HG02678 (cell line): Measurements from ENCODE around the gene OGFR.

Source experiments
- ATAC-seq: cut with Tn5 transposase; IDR thresholded peaks from one replicate; pipeline ENCODE4 v1.9.1; 2021; ENCODE audit warnings: mild to moderate bottlenecking, moderate library complexity; ENCODE audit not compliant: unreplicated experiment

The OGFR gene

DNA sequence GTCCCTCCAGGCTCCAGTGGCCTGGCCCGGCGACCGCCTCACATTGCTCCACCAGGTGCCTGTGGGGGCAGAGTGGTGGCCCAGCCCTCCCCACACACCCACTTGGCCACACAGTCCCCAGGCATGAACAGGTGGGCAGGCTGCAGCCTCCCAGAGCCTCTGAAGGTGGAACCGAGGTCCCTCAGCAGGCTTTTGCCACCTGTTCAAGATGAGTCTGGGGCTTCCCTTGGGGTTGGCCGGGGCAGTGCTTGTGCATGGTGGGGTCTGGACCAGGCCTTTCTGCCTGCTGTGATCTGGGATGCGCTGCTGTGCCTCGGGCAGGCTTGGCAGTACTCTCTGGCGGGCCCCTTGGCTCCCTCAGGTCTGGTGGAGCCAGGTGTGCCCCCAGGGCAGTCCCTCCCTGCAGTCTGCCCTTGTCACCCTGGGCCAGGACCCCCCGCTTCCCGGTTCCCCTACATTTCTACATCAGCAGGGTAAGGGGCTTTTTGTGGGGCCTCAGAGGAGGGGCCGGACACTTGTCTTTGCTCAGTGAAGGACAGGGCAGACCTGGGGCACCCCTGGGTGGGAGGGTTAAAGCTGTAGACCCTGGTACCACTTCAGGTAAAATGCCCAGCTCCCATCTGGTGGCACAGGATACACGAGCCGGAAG lies 9.5 kb downstream of the OGFR start:
- no peak for ATAC-seq

DNA sequence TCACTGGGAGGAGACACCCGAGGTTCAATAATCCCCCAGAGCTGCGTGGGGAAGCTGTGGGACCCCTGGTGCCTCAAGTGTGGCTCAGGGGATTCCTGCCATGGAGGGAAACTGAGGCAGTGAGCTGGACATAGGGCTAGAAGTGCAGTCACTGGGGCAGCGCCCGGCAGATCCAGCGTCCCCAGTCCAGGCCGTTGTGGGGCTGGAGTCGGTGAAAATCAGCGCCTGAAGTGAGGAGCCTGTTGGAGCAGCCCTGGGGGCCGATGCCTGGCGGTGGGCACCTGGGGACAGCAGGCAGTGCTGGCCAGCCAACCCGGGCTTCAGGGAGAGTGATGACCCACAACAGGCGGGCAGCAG lies 10.1 kb downstream of the OGFR start:
- ATAC-seq = no peak

DNA sequence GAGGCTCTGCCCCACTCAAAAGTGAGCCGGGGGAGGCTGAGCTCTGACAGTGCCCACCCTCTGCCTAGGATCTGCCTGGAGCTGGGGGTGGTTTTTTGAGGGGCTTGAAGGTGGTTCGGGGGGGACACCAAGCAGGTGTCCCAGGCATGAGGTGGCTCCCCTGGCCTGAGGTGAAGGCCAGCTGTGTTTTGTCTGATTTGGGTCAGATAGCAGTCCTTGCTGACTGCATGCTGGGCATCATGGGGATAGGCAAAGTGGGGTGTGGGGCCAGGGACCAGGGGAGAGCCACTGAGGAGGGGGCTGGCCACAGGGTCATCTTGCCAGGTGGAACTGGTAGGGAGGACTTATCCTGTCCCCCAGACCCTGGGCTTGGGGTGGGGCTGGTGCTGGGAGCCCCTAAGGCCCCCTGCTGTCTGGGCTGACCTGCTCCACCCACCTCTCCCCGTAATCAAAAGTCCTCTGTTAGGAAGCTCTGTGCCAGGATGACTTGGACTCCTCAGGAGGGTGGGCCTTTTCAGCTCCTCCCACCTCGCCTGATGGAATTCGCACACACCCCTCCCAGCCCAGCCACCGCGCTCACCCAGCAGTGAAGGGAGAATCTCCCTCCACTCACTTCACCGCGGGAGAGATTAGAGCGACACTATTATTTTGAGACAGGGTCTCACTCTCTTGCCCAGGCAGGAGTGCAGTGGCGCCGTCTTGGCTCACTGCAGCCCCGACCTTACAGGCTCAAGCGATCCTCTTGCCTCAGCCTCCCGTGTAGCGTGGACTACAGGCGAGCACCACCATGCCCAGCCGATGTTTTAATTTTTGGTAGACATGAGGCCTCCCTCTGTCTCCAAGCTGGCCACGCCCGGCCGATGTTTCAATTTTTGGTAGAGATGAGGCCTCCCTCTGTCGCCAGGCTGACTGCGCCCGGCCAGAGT lies 10.7 kb downstream of the OGFR start:
- no peak for ATAC-seq

DNA sequence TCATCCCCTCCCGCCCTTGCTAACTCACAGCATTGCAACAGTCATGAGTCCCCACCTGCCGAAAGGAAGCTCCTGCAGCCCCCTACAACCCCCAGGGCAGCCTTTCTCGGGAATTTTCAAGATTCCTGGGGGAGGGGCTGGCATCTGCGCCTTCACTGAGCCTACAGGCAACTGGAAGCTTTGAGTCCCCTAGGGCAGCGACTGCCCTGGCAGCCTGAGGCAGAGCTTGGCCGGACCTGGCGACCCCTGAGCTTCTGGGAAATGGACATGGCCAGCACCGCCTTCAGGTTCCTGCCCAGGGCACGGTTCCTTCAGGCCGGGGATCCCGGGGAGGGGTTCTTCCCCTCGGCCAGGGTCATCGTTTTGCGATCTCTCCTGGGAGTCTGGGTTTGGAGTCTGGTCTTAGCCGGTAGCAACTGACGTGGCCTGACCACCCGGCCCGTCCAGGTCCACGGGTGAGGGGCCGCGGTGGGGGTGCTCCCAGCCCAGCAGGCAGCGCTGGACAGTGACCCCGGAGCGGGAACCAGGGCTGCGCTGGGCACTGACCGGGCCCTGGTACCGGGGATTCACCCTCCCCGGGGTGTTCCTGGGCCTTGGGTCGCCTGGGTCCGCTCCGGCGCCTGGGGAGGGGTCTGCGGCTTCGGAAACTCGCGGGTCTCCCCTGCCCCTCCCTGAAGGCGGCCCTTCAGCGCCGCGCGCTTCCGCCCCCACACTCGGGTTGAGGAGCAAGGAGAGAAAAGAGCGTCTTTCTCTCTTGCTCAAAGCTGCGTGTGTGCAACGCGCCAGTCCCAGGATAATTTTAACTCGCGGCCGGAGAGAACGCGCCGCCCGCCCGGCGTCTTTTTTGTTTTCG lies 11.6 kb downstream of the OGFR start:
- ATAC-seq = no peak

DNA sequence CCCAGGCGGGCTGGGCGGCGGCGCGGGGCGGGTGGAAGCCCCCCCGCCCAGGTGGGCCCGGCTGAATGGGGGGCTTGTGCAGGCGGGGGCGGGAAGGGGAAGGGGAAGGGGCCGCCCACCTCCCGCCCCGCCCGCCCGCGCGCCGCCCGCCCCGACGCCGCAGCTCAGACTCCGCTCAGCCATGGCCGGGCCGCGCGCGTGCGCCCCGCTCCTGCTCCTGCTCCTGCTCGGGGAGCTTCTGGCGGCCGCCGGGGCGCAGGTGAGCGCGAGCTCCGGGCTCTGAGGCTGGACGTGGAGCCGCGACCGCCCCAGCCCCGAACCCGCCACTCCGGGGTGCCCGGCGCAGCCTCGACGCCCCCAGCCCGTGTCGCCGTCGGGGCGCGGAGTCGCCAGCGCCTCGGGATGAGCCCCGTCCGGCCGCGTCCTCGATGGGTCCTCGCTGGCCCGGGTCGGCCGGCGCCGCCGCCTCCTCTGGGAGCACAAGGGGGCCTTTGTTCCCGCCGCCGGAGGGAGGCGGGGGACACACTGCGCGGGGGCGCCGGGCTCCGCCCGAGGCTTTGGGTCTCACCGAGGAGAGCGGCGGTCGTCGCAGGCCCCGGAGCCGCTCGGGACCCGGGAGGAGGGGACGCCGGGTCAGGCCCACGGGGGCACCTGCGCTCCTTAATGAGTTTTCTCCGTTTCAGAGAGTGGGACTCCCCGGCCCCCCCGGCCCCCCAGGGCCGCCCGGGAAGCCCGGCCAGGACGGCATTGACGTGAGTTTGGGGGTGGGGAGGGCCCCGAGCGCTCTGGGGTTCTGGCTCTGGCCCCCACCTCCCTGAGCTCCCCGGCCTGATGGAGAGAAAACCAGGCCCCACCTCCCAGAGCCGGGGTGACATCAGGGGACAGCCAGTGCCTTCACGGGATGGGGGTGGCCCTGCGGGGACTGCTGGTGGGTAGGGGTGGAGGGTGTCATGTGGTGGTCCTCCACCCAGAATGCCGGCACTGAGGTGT lies 12.5 kb downstream of the OGFR start, which contains the start of gene COL9A3:
COL9A3 (plus strand) TSS at position 167 of the 990 bp plus-strand sequence; CDS start at position 182, 15 bp downstream.
- ATAC-seq = no peak

DNA sequence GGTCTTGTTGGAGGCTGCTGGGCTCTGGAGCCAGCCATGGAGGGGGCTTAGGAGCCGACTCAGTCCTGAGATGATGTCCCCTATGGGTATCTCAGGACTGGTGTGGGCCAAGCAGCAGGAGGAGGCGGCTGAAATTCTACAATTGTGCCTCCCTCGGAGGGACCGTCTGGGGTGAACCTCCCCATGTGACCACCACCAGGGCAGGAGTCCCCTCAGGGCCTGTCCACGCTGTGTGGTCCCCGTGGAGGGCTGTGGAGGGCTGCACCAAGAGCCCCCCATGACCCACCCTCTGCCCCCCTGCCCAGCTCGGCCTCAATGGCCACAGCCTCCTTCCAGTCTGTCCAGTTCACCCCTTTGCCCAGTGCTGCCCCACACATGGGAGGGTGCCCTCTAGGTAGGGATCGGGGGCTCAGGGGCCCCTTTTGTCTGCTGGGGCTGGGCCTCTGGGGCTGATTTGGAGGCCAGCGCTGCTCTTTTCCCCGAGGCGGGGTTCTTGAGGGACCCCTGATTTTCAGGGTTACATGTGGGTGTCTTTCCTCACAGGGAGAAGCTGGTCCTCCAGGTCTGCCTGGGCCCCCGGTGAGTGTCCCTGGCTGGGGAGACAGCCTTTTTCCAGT lies 13.4 kb downstream of the OGFR start:
- ATAC-seq = no peak

DNA sequence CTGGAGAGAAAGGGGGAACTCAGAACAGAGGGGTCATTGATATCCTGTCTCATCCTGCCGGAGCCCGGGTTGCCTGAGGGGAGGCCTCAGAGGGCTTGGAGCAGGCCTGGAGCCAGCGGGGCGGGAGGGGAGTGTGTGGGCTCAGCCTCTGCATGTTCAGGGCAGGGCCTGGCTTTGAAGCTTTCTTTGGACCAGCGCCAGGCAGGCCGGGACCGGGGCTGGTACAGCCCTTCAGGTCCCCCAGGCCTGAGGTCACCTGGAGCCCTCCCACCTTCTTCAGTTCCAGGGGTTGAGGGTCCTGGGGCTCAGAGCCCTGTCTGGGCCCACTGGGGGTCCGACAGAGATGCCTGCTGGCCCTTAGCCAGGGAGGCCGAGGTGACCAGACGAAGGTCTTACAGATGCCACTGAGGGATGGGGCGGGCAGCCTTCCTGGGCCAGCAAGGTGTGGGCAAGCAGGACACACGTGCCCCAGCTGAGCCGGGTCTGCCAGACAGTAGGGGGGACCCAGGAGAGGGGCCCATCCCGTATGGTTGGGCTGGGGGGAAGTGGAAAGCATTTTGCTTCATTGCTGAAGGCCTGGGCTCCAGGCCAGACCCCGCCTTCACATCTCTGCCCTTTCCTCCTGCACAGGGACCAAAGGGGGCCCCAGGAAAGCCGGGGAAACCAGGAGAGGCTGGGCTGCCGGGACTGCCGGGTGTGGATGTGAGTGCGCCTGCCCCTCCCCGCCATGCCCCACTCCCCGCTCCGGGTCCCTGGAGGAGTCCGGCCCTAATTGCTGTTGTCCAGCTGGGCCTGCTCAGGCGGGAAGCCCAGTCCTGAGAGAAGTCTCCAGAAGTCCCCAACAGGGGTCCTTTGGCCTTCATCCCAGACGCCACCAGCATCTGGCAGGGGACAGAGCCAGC lies 14.2 kb downstream of the OGFR start:
- no peak for ATAC-seq

DNA sequence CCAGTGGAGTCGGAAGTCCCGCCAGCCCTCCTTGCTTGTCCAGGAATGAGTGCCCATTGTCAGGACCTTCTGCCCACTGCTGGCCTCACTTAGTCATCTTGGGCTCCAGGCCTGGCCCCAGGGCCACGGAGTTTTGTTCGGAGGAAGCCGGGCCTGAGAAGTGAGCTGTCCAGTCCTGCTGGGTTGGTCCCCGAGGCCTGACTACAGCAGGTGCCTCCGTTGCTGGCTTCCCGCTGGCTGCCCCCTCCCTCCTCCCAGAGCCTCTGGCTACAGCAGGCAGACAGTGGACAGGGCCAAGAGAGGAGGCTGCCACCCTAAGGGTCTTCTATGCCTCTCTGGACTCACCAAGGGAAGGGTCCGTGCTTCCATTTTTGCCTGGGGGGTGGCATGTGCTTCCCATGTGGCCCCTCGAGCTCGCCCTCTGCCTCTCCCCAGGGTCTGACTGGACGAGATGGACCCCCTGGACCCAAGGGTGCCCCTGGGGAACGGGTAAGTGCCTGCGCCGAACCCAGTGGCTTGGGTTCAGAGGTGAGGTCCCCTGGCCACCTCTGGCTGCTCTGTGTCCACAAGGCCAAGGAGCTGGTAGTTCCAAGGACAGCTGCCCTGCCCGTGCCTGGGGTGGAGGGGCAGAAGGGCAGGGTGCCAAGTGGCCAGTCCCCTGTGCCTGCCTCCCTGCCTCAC lies 15.0 kb downstream of the OGFR start:
- no peak for ATAC-seq

DNA sequence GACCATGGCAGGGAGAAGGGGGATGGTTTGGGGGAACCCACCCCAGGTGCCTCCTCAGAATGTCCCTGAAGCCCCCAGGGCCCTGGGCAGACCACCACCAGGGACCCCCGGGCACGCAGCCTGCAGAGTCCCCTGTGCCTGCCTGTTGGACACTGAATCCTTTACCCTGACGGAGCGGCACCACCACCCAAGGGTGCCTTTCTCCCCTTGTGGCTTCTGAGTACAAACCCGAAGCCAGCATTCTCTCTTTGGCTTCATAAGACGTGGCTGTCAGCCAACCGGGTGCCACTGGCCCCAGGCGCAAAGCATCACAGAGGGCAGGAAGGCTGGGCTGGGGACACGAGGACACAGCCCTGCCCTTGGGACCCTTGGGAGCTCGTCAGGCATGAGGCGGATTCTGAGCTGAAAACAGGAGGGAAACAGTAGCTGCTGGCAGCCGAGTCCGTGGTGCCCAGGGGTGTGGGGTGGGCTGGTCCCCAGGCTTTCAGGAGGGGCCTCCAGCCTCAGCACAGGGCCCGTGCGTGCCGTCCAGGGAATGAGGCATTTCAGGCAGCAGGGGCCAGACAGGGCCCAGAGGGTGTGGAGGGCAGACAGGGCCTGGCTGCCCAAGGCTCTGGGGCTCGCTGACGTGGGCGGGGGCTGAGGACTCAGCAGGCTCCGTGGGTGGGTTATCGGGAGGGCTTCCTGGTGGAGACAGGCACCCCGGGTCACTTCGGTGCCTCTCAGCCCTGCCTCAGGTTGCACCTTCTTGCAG lies 15.8 kb downstream of the OGFR start:
- ATAC-seq = no peak

DNA sequence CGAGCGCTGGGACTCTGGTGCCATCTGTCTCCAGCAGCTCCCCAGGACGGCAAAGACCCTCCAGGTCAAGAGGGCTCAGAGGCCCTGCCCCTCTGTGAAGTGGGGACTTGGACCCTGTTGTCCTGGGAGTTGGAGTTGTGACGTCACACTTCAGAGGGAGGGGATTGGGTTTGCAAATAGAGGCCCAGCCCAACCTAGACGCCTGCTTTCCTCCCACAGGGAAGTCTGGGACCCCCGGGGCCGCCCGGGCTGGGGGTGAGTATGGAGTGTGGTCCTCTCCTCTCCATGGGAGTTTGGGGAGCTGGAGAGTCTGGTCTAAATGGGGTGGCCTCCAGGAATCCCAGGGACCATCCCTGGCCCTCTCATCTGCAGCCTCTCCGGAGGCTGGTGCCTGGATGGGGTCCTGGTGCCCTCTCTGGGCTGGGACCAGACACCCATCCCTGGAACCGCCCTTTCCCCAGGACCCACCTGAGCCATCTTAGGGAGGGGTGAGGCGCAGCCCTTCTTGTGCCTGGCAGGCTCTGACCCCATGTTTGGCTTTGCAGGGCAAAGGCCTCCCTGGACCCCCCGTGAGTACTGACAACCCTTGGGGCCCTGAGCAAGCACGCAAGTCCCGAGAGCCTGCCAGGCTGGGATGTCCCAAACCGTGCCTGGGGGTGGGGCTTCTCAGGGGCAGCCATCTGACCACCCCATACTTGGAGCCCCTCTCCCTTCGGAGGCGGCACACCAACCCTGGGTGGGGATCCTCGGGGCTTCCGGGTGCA lies 16.5 kb downstream of the OGFR start:
- ATAC-seq = no peak

DNA sequence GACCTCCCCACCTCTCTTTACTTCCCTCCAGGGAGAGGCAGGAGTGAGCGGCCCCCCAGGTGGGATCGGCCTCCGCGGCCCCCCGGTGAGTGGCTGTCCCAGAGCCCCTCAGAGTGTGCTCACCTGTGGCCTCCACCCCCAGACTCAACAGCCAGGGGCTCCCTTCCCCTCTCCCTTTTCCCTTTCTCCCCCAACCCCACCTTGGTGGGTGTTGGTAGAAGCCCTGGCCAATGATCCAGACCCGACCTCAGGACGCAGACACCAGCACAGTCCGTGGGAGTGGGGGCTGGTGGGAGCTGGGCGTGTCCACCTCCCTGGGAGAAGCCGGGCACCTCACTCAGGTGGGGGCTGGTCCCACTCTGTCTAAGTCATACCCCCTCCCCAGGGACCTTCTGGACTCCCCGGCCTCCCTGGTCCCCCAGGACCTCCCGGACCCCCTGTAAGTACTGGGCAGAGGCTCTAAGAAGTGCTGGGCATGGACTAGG lies 17.1 kb downstream of the OGFR start:
- ATAC-seq = no peak

DNA sequence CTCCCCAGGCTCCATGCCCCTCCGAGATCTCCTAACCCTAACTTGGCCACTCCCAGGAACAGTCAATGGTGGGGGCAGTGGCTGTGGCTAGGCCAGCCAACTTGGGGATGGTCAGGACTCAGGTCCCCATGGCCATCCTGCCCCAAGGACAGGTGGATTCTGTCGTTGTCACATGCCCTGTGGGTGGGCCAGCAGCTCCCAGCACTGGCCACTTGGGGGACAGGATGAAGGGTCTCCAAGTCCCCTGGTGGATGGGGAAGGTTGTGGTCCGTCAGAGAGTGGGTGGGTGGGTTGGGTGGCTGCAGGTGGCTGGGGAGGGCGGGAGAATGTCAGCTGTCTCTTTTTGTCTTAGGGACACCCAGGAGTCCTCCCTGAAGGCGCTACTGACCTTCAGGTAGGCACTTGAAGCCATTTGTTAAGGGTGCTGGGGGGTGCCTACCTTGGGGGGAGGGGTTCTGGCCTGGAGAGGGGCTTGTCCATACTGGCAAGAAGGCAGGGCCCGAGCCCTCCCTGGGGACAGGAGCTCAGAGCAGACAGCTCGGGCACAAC lies 17.7 kb downstream of the OGFR start:
- ATAC-seq = no peak

DNA sequence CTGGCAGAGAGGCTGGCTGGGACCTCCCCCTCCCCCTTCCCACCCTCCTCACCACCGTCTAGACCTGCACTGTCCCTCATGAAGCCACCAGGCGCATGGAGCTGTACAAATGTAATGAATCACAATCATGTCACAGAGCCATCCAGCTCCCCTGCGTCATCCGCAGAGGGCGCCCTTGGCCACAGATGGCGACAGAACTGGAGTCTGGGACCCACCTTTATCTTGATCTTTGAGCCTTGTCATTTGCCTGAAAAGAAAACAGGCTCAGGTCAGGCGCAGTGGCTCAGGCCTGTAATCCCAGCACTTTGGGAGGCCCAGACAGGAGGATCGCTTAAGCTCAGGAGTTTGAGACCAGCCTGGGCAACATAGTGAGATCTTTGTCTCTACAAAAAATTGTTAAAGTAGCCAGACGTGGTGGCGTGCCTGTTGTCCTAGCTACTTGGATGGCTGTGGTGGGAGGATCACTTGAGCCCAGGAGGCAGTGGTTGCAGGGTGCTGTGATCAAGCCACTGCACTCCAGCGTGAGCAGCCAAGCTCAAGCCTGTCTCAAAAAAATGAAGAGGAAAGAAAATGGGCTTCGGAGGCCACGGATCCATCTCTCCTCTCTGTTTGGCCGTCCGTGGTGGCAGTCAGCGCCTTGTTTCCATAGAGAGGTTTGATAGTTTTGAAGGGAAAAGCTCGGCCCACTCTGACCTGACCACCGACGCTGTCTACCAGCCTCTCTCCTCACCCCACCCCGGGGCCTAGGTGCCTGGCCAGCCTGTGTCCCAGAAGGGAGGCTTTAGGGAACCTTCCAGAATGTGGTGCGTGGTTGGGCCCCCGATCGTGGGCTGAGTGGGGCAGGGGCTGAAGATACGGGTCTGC lies 18.4 kb downstream of the OGFR start:
- no peak for ATAC-seq

DNA sequence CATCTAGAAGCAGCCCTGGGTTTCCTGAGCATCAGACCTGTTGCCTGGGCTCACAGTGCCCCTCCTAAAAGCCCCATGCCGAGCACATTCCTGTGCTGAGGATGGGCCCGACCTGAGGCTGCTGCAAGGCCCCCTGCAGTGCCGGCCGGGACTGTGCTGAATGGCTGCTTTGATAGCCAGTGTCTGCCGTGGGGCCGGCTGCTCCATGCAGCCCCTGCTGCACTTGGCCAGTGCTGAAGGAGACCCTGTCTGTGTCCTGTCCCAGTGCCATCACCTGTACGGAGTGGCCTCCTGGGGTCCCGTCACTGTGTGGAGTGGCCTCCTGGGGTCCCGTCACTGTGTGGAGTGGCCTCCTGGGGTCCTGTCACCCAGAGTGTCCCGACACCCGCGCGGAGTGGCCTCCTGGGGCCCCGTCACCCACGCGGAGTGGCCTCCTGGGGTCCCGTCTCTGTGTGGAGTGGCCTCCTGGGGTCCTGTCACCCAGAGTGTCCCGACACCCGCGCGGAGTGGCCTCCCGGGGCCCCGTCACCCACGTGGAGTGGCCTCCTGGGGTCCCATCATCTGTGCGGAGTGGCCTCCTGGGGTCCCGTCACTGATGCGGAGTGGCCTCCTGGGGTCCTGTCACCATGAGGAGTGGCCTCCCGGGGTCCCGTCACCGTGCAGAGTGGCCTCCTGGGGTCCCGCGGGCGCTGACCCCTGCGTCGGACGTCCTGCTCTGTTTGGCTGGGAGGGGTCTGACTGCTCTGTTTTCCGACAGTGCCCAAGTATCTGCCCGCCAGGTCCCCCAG lies 19.2 kb downstream of the OGFR start:
- no peak for ATAC-seq
